ENCODE results near the gene RC3H2.
A peak's percentile ranks its signal among the peaks of the same experiment; 100 is the strongest.
"Not testable (repeated sequence)": the region's sequence is repeated elsewhere in the genome, so short reads cannot be mapped to it uniquely, and the experiment has no call there.

The RC3H2 gene

DNA sequence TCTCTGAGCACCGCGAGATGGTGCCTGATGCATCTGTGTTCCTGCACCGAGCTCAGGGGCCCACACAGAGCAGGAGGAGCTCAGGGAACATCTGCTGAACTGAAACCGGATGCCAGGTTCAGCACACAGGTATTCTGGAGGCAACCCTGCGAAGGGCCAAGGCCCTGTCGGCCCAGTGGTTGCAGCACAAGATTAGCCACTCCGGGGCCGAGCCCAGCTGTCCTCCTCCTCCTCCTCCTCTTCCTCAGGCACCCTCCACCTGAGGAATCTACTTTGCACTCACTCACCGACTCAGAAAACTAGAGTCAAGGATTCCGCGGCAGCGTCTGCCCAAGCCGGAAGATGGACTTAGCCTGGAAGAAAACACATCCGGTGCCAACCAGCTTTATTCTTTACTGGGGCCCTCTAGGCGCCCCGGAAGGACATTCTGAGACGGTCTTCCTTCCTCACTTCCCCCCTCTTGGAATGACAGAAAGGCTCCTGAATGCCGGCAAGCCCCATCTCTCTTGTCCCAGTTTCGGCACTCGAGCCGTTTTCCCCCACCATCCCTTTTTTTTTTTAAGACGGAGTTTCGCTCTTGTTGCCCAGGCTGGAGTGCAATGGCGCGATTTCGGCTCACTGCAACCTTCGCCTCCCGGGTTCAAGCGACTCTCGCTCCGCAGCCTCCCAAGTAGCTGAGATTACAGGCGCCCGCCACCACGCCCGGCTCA is 8.0 kb upstream of the RC3H2 start, which contains the start of gene ZBTB6:
Gene ZBTB6, minus strand, starts transcription at position 360 of the 710 bp plus-strand sequence. CDS start 1,251 bp downstream, outside the sequence.
- peak; percentile 84 for DNase-seq

DNA sequence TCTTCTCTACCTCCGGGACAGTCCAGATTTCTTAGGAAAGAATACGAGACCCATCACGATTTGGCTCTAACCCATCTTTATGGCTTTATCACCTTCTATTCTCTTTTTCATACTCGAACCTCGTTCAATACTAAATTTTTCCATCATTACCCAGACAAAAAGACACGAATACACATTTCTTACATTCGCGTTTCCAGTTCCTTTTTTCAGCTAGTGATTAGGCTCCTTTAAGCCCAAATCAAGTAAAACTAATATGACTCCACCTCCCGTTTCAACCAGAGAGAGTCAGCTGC is 7.5 kb upstream of the RC3H2 start:
- DNase-seq, result no peak

DNA sequence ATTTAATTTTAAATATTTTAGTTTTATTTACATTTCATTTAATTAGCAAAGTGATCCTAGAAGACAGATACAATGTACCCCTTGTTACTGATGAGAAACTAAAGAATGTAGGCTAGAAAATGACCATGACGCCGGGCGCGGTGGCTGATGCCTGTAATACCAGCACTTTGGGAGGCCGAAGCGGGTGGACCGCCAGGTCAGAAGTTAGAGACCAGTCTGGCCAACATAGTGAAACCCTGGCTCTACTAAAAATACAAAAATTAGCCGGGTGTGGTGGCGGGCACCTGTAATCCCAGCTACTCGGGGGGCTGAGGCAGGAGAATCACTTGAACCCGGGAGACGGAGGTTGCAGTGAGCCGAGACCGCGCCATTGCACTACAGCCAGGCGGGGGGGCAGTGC is 963 bp upstream of the RC3H2 start:
- not testable (repeated sequence) for DNase-seq

DNA sequence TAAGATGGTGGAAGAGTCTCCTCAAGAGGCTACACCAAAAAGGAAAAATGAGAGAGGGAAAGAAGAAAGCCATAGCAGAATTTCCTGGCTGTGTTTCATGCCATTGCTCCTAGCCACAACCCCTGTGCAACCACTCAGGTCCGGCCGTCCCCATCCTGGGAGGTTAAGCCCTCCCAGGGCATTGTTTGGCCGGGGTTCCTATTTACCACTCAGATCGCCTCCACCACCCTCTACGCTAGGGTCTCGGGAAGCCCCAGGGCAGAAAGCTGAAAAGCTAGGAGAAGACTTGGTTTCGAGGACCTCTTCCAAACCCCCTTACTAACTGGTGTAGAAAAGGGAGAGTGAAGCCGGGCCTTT is 715 bp downstream of the RC3H2 start:
- no peak for DNase-seq

DNA sequence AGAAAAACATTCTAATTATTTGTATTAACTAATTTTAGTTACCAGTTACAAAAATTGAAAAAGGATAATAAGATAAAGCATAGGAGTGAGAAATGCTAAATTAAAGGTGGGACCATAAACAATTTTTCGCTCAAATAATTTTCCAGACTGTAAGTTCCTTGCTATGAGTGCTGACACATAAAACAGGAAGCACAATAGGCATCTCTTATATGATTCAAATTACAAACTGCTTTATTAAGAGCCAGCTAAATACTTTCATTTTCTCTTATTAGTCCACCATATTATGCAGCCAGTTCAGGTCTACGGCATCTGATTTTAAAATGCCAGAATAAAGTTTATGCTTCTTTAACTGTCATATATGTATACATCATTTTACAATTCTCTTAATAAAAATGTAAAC is 4.4 kb downstream of the RC3H2 start:
- DNase-seq, result no peak

DNA sequence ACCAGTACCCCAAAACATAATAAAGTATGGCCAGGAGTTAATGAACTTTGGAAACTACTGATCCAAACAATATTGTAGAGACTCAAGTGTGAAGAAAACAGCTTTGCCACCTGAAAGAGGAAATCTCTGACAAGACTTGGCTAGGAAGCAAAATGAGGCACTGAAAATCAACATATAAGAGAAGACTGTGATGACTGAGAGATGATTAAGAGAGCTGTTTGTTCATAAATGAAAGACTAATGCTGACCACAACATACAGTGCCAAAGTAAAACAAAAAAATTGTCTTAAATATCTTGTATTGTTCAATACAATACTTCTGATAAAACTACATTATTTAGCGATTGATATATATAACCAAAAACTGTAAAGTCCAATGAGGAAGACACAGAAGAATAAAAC is 7.2 kb downstream of the RC3H2 start:
- no peak for DNase-seq

DNA sequence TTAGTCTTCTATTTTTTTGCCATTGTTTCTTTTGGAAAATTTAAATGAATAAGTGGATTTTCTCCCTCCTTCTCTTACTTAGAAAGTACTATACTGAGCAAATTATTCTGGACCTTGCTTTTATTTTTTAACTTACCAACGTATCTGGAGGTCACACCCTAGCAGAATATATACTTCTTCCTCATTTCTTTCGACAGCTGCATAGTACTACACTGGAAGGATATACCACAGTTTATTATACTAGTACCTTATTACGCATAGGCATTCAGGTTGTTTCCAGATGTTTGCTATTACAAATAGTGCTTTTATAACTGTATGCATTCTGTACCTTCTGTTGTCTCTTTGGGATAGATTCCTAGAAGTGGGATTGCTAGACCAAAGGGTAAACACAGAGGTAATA is 16.7 kb downstream of the RC3H2 start:
- DNase-seq, result no peak

DNA sequence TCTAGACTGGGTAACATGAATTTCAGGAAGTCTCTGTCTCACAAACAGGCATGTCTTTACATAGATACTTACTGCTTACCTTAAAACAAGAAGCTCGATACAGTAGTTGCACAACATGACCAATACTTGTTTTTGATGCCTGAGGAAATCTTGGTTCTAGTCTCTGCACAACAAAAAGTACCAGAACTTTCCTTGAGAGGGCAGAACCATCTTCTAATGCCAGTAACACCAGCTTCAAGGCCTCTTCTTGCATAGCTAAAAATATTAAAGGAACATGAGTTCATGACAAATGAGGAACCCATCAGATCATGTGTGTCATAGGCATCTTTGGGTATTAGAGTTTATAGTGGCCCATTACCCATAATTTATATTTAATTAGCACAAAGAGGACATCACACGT is 22.0 kb downstream of the RC3H2 start:
- DNase-seq, result peak; percentile 26

DNA sequence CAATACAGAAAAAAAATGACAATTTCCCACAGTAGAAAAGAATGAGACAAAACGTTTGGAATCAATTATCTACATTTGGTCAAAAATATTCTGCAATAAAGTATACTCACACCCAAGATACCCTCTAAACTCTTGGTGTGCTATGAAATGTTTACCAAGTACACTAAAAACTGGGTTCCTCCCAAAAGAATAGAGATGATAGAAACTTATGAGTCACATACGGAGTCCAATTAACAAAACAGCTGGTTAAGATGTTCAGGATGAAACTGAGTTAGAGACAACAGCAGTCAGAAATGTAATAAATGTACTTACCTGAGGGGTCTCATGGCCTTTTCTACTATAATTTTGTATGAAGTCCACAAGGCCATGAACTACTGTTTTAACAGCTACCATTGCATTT is 25.7 kb downstream of the RC3H2 start:
- DNase-seq, result no peak

DNA sequence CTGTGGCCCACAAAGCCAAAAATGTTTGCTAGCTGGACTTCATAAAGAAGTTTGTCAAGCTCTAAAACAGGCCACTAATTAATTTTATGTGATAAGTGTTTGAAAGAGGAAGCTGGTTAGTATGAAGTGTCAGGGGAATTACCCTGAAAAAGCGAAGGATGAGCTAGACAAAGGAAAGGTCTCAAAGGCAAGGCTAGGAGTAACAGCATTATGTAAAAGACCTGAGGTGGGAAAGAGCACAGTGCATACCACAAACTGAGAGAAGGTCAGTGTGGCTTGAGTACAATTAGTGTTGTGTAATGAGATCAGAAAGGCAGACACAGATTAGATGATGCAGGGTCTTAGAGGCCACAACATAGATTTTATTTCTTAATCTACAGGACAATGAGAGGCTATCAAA is 29.6 kb downstream of the RC3H2 start:
- no peak for DNase-seq

DNA sequence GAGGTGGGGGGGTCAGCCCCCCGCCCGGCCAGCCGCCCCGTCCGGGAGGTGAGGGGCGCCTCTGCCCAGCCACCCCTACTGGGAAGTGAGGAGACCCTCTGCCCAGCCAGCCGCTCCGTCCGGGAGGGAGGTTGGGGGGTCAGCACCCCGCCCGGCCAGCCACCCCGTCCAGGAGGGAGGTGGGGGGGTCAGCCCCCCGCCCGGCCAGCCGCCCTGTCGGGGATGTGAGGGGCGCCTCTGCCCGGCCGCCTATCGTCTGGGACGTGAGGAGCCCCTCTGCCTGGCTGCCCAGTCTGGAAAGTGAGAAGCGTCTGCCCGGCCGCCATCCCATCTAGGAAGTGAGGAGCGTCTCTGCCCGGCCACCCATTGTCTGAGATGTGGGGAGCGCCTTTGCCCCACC is 37.9 kb downstream of the RC3H2 start:
- DNase-seq, result not testable (repeated sequence)

DNA sequence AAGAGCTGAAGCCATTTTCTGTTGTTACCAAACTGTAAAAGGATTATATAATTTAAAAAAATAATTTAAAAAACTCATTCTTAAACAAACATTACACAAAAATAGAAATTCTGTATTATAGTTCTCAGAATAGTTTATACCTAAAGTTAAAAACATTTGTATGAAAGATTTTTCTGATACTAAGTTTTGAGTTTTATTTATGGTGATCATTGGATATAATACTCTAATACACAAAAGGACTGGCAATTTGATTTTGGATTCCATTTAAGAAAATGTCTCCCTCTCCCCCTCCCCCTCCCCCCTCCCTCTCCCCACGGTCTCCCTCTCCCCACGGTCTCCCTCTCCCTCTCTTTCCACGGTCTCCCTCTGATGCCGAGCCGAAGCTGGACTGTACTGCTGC is 39.1 kb downstream of the RC3H2 start:
- no peak for DNase-seq

DNA sequence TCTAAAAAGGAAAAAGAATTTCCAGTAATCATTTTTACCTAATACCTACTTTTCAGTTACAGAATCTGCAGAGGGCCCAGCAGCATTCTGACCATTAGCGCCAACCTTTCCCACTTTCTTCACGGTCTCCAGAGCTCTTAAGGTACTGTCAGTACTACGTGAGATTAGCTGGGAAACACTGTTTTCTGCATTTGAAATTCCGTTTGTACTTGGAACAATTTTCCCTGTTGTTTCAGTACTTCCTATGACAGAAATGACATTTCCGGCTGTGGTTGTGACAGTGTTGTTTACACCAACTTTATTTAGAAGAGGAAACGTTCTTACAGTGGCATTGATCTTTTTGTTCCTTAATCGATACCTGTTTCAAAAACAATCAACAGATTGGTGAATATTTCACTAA is 39.9 kb downstream of the RC3H2 start:
- no peak for DNase-seq

DNA sequence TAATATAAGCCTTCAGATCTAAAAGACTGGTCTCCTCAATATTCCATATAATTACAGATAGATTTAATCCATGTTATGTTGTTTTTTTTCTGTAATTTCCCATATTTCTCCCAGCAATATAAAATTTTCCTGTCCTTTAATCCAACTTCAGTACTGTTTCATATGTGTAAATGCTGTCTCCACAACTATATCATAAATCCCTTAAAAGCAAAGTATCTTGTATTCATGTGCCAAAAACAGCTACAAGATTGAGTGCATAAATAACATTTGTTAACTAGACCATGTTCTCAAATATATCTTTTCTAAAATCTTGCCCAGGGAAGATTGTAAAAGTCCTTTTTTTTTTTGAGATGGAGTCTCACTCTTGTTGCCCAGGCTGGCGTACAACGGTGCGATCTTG is 41.8 kb downstream of the RC3H2 start:
- no peak for DNase-seq

DNA sequence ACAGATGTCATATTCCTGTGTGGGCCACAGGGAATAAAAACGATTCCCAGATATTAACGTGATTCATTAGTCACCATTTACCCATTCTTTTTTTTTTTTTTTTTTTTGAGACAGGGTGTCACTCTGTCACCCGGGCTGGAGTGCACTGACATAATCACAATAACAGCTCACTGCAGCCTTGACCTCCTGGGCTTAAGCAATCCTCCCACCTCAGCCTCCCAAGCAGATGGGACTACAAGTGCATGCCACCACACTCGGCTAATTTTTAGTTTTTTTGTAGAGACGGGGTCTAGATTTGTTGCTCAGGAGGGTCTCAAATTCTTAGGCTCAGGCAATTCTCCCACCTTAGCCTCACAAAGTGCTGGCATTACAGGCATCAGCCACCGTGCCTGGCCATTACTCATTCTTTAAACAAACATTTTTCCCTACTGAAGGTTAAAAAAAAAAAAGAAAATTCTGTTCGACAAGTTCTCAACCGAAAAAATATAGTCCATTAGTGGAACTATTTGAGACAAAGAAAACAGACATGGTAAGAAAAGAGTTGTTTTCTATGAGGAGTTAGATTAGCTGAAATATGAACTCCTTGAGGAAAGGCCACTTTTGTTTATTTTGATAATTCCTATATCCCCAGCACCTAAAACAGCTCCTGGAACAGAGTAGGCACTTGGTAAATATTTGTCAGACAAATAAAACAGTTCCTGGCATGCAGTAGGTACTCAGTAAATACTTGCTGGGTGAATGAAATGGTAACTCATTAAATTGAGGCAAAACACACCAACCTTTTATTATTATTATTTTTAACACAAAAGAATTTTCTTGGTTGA is 44.6 kb downstream of the RC3H2 start:
- DNase-seq, result no peak

DNA sequence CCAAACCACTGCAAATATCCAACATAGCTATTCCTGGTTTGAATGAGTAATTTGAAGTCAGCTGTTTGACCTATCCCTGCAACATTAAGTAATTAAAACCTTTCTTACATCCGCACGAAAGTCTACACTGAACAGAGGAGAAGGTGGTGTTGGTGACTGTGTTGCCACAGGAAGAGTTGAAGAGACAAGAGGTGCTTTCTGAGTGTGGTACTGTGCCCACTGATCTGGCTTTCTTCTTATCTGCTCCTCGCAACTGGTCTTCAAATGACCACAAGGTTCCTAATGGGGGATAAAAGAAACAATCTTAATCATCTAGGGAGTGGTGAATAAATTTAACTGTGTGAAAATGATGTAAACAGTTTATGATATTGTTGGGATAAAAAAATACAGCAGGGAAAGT is 47.3 kb downstream of the RC3H2 start:
- DNase-seq, result no peak

DNA sequence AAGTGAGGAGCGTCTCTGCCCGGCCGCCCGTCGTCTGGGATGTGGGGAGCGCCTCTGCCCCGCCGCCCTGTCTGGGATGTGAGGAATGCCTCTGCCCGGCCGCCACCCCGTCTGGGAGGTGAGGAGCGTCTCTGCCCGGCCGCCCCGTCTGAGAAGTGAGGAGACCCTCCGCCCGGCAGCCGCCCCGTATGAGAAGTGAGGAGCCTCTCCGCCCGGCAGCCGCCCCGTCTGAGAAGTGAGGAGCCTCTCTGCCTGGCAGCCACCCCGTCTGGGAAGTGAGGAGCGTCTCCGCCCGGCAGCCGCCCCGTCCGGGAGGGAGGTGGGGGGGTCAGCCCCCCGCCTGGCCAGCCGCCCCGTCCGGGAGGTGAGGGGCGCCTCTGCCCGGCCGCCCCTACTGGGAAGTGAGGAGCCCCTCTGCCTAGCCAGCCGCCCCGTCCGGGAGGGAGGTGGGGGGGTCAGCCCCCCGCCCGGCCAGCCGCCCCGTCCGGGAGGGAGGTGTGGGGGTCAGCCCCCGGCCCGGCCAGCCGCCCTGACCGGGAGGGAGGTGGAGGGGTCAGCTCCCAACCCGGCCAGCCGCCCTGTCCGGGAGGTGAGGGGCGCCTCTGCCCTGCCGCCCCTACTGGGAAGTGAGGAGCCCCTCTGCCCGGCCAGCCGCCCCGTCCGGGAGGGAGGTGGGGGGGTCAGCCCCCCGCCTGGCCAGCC is 52.9 kb downstream of the RC3H2 start:
- DNase-seq, result not testable (repeated sequence)

DNA sequence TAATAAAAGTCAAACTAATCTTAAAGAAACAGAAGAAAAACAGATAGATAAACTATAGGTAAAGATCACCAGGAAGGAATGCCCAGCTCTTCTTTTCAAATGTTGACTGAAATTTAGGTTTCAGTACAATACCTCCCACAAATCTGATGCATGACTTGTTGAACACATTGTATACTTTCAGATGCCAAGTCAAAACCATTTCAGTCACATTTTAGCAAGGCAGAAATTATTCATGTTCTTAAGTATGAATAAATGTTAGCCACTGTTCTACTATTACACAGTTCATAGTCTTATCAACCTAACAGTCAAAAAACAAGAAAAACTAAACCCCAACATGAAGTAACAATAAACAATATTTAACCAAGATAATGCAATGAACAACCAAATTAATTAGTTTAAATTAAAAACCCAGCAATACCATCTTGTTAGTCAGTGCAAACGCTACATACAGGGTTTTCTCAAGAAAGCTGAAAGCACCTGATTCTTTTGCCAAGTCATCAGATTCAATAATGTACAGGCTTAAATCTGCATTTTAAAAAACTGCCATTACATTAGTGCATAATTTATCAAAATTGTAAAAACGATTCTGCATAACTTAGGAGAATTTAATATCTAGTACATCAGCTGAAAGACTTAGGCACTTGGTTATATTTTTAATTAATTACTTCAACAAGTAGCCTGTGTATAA is 56.8 kb downstream of the RC3H2 start:
- no peak for DNase-seq

DNA sequence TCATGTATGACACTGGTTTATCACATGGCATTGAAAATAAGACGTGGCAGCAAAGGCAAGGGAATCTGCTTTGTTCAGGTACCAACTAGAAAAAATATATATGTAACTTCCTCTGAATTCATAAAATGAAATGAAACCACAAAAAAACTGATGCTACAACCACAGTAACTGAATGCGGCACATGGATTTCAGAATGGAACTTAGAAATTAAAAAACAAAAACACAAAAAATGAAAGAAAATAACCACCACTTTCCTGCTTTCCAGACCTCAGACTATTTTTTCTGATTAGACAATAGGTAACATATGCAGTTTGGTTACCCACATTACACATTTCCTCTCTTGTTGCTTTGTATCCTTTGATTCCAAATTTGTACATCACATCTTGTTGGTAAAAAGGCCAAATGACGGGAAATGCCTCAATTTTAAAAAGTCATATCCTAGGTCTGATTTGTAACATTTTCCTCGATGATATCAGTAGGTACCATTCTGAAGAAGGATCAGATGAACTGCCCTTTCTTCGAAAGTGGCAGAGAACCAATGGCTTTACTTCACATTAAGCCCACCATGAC is 58.7 kb downstream of the RC3H2 start:
- no peak for DNase-seq

DNA sequence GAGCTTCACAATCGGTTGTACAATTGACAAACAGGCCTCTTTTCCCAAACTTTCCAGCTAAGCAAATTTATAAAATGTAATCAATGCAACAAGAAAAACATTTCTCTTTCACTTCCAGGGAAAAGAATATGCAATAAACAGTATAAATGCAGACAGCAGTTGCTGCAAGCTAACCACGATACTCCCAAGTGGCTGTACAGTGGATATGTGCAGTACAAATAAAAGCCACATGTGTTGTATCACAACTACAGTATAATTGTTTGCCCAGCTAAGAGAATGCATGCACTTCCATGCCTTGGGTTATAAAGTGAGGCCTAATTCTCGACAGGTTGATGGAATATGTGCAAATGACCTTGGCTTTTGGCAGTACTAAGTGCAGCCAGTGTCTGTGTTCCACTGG is 60.0 kb downstream of the RC3H2 start:
- DNase-seq, result no peak

DNA sequence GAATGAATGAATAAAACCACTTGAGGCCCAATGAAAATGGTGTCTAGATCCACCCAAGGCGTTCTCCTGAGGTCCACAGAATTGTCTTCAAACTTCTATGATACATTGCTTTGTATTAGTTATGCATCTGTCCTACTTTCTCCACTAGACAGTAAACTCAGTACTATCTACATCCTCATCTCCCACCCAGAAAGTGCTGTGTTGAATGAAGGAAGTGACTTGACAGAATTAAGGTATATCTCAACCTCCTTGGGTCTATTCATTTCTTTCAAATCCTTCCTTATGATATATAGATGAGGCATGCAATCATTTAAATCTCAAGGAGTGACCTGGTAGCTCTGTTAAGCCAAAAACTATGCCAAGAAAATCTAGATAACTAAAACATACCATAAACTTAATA is 61.0 kb downstream of the RC3H2 start:
- no peak for DNase-seq

DNA sequence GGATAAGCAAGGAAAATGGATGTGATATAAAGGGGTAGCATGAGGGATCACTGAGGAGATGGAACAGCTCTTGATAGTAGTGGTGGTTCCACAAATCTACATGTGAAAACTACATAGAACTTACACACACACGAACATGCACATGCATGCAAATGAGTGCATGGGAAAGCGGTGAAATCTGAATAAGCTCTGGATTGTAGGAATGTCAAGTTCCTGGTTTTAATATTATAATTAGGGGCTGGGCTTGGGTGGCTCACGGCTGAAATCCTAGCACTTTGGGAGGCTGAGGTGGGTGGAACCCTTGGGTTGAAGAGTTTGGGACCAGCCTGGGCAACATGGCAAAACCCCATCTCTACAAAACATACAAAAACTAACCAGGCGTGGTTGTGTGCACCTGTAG is 63.7 kb downstream of the RC3H2 start:
- no peak for DNase-seq

DNA sequence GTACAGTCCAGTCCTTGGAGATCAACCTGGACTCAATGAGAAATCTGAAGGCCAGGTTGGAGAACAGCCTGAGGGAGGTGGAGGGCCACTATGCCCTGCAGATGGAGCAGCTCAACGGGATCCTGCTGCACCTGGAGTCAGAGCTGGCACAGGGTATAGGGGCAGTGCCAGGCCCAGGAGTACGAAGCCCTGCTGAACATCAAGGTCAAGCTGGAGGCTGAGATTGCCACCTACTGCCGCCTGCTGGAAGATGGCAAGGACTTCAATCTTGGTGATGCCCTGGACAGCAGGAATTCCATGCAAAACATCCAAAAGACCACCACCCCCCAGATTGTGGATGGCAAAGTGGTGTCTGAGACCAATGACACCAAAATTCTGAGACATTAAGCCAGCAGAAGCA is 66.7 kb downstream of the RC3H2 start:
- DNase-seq, result not testable (repeated sequence)
